GM11168 (cell line): ENCODE measurements around the gene SPINK2.

Experiments used
- in situ Hi-C: fragments of 300-500 bp; cut with MboI; formaldehyde crosslinking; loops from one replicate; pipeline ENCODE4 v1.12.0; 2022; ENCODE audit warnings: low sequenced_read_pairs; ENCODE audit not compliant: unreplicated experiment

SPINK2 gene

DNA sequence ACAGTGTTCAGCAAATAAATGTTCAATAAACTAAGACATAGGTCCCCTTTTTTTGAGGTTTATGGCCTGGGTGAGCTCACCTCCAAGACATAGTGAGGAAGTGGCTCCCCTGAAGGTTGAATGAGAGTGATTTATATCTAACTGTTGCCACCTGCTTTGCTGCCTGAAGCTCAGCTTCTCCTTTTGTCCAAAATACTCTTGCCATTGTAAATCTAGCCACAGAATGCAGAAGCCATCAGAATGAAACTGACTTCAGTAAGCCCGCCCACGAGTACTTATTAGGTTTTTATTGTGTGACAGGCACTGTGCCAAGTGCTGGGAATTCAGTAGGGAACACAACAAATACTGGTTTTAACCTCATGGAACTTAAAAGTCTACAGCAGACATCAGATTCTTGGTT lies 18.0 kb downstream of the SPINK2 start:
- in situ Hi-C loops: no loop called here

DNA sequence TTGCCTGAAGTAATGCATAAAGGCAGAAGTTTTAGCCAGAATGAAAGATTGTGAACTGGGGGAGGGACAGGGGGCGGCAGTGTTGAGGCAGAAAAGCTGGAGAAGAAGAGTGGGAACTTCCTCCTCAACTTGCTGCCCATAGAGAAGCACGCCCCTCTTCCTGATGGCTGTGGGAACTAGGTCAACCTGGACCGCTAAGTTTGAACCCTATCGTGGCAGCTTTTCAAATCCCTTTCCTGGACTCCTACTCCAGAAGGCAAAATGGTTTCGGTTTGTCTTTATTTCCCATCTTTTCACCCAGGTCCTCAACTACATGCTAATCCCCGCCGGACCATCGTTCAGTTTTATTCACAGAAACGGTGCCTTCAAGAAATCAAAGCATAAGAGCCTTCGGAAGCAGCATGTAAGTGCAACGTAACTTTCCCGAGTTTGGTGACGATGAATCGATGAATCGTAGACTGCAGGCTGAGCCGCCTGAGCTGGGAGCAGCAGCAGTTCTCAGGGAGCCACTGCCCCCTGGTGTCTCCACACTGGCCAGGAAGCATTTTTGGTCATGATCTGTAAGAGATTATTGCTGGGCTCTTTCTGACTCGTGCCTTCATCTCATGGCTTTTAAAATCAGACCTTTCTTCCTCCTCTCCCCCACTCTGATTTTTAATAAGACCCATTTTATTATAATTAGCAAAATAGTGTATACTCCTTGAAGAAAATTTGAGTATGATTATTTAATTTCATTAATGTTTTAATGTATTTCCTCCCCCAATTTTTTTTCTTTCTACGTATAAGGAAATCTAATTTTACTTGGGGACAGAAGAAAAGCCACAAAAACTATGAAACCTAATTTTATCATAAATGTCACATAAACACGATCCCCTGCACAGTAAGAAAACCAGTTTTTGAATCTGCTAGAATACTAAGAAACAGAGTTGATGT lies 21.4 kb downstream of the SPINK2 start:
- in situ Hi-C loops: no loop called here

DNA sequence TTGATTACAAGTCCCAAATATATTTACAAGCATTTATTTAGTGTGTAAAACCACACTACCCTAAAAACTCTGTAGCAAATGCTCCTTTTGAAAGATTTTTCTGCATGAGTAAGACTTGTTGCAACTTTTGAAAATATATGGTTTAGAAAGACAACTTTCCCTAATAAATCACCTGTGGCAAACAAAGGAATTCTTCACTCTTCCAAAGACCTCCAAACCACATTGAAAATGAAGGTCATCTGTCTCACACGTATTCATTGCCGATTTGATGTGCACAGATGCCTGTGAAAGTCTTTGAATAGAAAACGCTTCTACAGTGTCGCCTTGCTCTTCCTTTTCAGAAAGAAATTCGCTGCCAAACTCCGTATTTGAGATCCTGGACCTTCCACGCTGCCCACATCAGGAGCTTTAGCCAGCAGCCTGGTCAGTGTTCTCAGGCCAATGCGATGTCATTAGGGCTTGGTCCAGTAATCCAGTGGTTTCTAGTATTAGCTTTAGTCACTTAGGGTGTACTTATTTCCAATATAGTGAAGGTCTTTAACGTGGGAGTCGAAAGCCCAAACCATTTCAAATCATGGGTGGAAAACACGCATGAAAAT lies 22.2 kb downstream of the SPINK2 start:
- in situ Hi-C loops: no loop called here

DNA sequence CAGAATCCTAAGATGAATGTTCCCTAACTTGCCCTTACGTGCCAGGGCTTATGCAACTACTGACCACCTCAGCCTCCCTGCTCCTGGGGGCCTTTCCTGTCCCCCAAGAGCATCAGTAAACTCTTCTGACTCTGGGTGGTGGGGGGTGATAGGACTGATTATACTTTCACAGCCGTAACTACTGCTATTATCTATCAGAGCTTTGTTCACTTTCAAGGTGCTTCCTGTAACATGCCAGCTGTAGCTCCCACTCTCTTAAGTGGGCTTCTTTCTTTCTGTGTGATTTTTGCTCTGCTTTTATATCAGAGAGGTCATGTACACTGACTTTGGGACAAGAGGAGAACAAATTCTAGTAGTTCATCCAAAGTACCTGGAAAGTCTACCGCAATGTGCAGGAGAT lies 25.3 kb downstream of the SPINK2 start:
- in situ Hi-C loops: no loop called here

DNA sequence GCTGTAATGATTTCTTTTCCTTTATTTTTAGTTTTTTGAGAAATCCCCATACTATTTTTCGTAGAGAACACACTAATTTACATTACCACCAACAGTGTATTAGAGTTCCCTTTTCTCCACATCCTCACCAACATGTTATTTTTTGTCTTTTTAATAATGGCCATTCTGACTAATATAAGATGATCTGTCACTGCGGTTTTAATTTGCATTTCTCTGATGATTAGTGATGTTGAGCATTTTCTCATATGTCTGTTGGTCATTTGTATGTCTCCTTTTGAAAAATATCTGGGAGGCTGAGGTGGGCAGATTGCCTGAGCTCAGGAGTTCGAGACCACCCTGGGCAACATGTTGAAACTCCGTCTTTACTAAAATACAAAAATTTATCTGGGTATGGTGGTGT lies 30.2 kb downstream of the SPINK2 start:
- in situ Hi-C loops: no loop called here

DNA sequence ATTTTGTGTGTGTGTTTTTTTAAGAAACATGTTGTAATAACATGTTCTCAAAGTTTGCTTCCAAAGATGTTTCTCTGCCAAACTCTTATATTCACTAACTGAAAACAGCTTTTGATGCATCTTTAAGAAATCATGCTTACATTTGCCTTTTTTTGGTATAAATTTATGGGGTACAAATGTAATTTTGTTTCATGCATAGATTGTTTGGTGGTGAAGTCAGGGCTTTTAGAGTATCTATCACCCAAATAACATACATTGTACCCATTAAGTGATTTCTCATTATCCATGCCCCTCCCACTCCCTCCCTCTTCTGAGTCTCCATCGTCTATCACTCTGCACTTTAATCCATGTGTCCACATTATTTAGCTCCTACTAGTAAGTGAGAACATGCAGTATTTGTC lies 30.8 kb downstream of the SPINK2 start:
- in situ Hi-C loops: no loop called here

DNA sequence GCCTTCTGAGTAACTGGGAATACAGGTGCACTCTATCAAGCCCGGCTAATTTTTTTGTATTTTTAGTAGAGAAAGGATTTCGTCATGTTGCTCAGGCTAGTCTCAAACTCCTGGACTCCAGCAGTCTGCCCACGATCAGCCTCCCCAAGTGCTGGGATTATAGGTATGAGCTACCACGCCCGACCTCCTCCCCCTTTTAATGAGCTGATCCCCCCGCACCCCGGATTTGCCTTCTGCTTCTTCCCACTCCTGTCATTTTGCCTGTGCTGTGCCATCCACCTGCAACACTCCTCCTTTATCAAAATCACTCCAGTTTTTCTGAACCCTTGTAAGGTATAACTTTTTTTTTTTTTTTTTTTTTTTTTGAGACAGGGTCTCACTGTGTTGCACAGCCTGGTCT lies 33.4 kb downstream of the SPINK2 start:
- in situ Hi-C loops: no loop called here

DNA sequence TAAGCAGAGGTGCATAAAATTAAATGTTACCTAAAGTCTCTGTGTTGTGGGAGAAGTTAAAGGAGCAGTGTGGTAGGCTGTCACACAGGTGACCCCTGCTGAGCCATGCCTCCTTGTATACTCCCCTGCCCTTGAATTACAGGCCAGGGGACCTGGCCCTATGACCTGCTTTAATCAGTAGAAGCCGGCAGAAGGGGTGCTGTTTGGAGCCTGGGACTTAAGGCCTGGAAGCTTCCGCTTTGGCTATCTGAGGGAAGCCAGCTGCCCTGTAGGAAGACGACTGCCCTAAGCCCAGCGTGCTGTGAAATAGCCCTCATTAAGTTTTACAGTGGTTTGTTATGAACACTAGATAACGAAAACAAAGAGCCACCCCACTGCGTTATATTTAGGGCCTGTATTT lies 34.1 kb downstream of the SPINK2 start:
- in situ Hi-C loops: no loop called here

DNA sequence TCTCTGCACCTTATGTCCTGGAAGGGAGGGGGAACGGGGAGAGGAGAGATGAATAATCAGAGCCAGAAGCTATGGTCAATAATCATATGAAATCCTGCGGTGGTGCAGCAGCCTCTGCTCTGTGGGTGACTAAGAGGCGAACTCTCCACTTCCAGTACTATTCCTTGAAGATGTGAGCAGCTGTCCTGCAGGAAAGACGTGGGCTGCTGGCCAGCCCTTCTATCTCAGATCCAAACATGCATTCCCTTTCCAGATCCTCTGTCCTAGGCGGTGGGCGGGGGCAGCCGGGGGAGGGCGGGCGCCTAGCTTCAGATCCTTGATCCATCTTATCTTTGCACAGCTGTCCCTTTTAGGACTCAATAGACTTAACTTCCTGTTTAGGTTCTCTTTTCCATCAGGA lies 34.5 kb downstream of the SPINK2 start:
- in situ Hi-C loops: no loop called here

DNA sequence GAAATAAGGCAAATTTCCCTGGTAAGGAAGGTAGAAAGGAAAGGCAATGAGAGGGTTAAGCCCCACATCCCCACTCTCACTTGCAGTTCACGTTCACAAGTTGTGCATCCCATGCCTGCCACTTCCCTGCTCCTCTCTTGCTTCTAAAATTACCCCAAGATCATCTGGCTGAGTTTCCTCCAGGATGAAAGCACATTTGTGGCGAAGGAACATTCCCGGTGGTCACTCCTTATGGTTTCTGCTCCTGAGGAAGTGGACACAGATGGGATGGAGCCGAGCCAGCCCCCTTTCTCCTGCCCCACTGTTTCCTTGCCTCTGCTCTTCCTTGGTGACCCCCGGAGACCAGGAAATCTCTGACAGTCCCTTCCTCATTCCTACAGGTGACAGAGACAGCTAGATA lies 37.5 kb downstream of the SPINK2 start:
- in situ Hi-C loops: no loop called here

DNA sequence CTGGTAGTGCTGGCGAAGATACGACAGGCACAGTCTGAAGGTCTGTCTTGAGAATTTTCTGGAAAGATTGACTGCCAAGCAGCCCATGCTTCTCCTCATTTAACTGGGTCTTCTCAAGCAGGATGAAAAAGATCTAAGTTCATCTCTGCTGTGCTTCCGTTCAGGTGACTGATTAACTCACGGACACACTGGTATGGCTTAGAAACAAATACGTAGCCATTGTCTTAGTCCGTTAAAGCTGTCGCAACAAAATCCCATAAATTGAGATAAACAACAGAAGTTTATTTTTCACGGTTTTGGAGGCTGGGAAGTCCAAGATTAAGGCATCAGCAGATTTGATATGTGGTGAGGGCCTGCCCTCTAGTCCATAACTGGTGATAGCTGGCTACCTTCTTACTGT lies 39.5 kb downstream of the SPINK2 start:
- in situ Hi-C loops: no loop called here

DNA sequence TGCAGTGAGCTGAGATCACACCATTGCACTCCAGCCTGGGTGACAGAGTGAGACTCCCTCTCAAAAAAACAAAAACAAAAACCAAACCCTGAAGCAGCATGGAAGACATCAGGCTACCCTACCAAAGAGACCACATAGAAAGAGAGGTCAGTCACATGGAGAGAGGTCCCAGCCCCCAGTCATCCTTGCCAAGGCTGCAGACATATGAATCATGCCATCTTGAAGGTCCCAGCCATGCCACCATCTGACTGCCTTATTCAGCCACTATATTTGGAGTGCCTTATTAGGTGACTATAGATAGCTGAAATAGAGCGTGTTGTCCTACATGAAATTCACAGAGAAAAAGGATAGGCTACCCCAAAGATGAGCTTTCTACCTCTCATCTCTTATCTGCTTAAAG lies 48.2 kb downstream of the SPINK2 start:
- in situ Hi-C loops: no loop called here

DNA sequence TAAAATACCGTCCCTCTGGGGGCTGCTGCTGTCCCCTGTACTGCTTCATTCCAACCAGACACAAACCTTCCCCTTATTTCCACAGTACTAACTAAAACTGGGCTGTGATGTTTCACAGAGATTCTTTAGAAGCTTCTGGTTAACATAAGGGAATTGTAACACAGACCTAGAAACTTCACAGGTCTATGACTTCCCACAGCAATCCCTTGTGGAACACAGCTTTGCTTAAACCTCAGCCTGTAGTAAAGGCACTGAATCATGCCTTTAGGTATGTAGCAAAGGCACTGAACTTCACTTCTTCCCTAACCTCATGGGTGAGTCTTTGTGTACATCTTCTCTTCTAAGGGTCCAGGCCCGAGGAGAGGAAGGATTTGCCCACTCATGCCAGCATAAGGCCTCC lies 49.4 kb downstream of the SPINK2 start:
- in situ Hi-C loops: no loop called here

DNA sequence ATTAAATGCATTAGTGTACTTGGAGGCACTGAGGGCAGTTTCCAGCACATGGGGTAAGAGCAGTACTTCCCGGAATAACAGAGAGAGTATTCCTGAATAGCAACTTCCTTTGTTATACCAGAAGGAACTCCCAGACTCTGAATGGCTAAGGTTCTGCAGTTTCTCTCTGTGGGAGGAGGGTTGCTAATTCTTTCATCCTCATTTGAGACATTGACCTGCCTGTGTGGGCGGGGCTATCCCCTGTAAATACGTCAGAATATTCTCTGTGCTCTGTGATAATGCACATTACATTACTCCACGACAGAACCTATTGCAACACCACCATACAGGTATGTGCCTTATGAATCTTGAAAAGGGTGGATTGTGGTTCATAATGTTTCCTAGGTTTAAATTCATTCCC lies 52.7 kb downstream of the SPINK2 start:
- in situ Hi-C loops: no loop called here

DNA sequence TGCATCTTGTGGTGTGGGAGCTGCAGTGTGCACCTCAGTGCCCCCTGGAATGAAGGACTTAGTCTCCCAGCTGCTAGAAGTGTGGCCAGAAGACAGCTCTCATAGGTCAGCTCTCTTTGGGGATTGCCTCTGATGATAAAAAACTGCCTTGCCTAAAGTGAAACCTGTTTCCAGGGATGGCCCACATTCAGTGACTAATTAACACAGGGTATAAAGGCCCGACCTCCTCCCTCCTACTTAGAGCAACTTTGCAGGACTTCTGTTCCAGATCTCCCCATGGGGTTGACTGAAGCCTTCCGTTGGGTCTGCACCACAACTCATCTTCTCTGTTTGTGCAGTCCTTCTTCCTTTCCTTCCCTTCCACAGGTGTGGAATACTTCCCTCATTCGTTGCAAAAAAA lies 53.2 kb downstream of the SPINK2 start:
- in situ Hi-C loops: no loop called here

DNA sequence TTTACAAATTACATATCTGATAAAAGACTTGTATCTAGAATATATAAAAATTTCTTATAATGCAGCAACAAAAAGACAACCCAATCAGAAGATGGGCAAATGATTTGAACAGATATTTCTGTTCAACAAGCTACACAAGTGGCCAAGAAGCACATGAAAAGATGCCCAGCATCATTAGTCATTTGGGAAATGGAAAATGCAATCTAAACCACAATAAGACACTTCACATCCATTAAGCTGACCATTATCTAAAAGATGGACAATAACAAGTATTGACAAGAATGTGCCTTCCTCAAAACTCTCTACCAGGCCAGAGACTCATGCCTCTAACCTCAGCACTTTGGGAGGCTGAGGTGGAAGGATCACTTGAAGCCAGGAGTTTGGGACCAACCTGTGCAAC lies 53.9 kb downstream of the SPINK2 start:
- in situ Hi-C loops: no loop called here

DNA sequence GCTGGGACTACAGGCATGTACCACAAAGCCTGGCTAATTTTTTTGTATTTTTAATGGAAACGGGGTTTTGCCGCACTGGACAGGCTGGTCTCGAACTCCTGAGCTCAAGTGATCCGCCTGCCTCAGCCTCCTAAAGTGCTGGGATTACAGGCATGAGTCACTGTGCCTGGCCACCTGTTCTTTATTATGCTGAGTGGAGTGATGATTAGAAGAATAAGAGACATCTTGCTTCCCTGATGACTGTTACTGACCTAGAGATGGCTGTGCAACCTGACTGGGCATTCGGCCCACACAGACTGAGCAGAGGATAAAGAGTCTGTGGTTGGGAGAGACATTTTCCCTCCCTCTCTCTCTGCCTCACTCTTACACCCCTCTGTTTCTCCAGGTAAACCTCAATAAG lies 56.7 kb downstream of the SPINK2 start:
- in situ Hi-C loops: no loop called here

DNA sequence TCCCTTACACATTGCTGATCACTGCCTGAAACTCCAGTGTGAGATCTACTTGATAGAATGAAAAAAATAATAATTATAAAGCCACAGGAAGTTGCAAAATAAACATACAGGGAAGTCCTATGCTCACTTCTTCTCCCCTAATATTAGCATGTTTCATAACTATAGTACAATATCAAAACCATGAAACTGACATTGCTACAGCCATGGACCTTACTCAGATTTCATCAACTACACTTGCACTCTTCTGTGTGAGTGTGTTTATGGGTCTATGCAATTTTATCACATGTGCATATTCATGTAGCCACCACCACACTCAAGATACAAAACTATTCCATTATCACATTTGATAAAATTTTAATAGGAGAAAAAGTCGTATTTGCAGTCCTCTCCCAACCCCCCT lies 57.3 kb downstream of the SPINK2 start:
- in situ Hi-C loops: no loop called here

DNA sequence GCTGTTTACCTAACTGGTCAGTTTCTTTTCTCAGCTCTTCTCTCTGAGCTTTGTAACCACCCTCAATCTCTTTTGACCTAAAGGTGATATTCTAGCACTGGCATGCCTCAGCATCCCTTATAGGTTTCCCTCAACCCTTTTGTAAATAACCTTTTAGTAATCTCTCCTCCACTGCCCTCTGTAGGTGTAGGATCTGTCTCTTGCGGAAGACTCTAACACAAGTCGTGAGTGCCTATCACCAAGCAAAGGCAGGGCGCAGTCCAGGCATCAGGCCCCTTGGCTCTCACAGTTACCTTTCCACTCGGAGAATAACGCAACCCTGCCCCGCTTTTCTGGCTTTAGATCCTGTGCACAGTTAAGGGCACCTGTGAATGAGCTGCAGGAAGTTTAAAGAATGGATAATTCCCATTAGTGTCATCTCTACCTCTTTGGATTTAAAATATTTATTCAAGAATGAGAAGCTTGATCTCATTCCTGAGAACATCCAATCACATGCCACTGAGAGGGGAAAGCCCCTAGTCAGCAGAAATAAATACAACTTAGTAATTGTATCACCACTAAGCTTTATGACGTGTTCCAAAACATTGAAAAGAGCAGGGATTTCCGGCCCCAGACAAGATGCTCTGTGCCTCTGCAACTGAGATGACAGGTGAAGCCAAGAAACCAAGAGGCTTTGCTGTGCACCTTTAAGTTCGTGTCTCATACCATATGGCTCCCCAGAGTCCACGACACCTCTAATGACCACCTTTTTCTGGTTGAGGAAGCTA lies 58.8 kb downstream of the SPINK2 start:
- in situ Hi-C loops: no loop called here

DNA sequence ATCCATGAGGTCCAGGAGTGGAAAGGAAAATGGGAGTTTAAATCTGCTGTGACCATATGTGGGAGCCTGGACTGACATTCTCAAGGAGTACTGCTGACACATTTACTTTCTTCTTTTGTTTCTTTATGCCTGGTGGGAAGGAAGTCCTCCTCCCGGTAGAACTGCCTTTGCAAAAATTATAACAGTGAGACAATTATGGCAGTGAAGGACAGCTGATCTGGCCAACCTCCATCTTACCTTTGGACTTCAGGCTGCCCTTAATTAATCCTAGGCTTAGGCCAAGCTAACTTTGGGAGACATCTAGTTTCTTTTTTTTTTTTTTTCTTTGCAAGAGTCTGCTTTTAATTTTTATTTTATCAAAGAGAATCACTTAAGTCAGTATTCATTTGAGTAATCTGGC lies 61.3 kb downstream of the SPINK2 start:
- in situ Hi-C loops: no loop called here
